Measurements from ENCODE around the gene IMMP2L.

GRCh38 chr7:111083413-111083812, 478.9 kb downstream of the IMMP2L start:
- TF ChIP-seq CTCF (IDR thresholded peaks at IDR 0.05; ENCODE audit: extremely low read depth in 1 of 2, insufficient read depth in 1 of 2, low read depth in 1 of 2, low read length in 2 of 2) (no peak), MAX (IDR thresholded peaks at IDR 0.05; ENCODE audit: insufficient read depth, insufficient read length) (no peak), EZH2 (IDR thresholded peaks at IDR 0.05; ENCODE audit: borderline replicate concordance, low read depth, low read length, severe bottlenecking) (no peak)
